ENCODE measurements around the gene NEURL1. TPM values are rescaled to one million over a fixed set of nuclear protein-coding genes. Genes with fewer than 3 reads are reported as not detected.

Gene NEURL1
- total and polyA plus RNA-seq, 2 experiments from 2014 or later, result 2.3 to 4.6 TPM

- 96% methylated on average over 8 of the region's 8 CpGs for WGBS (ENCODE audit: low lambda C conversion rate, missing lambda C conversion rate)
- H2AFZ ChIP-seq, result no peak overlapping the region
- no peak overlapping the region for H3K4me3 ChIP-seq
- H3K27me3 ChIP-seq, result no peaks in the 10 kb centered on the region
- H3K27ac ChIP-seq, result no peak overlapping the region
- H3K36me3 ChIP-seq (replicated peaks; ENCODE audit: insufficient read depth, low read depth), result no peaks in the 10 kb centered on the region
- H3K79me2 ChIP-seq, result no peaks in the 10 kb centered on the region
- H3K9me3 ChIP-seq (ENCODE audit: low read depth), result no peaks in the 10 kb centered on the region
- no peak for TF ChIP-seq CTCF (IDR thresholded peaks at IDR 0.05; ENCODE audit: poor library complexity)
- TF ChIP-seq EZH2phosphoT487 (IDR thresholded peaks at IDR 0.05; ENCODE audit: low read depth, severe bottlenecking, unreplicated experiment), result no peak
- no peak for TF ChIP-seq EZH2 (IDR thresholded peaks at IDR 0.05; ENCODE audit: borderline replicate concordance)
- no peak for DNase-seq (ENCODE audit: low spot score)
- H3K9me2 ChIP-seq (replicated peaks; ENCODE audit: insufficient read depth), result no peaks in the 10 kb centered on the region
- H3K4me1 ChIP-seq (ENCODE audit: insufficient read depth), result peaks cover under 1% of the 10 kb centered on the region
- H3K4me2 ChIP-seq, result no peak overlapping the region
- no peaks in the 10 kb centered on the region for H4K20me1 ChIP-seq (ENCODE audit: insufficient read depth, poor library complexity, severe bottlenecking)
These were observed 116.0 kb downstream of the NEURL1 start for GRCh38 chr10:103609231-103610082.

- WGBS (ENCODE audit: low lambda C conversion rate, missing lambda C conversion rate), result 79% methylated on average over 2 of the region's 2 CpGs
- Histone ChIP-seq H3K27ac (no peak overlapping the region), H3K4me2 (no peak overlapping the region), H3K4me3 (no peak overlapping the region), H3K36me3 (replicated peaks; ENCODE audit: insufficient read depth, low read depth) (no peaks in the 10 kb centered on the region), H3K27me3 (no peaks in the 10 kb centered on the region), H4K20me1 (ENCODE audit: insufficient read depth, poor library complexity, severe bottlenecking) (no peaks in the 10 kb centered on the region), H2AFZ (no peak overlapping the region), H3K4me1 (ENCODE audit: insufficient read depth) (peaks cover 6% of the 10 kb centered on the region), H3K79me2 (no peaks in the 10 kb centered on the region), H3K9me3 (ENCODE audit: low read depth) (no peaks in the 10 kb centered on the region), H3K9me2 (replicated peaks; ENCODE audit: insufficient read depth) (no peaks in the 10 kb centered on the region)
- DNase-seq (ENCODE audit: low spot score), result no peak
- TF ChIP-seq EZH2 (IDR thresholded peaks at IDR 0.05; ENCODE audit: borderline replicate concordance), result no peak
- no peak for TF ChIP-seq EZH2phosphoT487 (IDR thresholded peaks at IDR 0.05; ENCODE audit: low read depth, severe bottlenecking, unreplicated experiment)
These were observed 116.6 kb downstream of the NEURL1 start for GRCh38 chr10:103610083-103610472.

GRCh38 chr10:103610921-103611511 lies 117.5 kb downstream of the NEURL1 start:
- no peak overlapping the region for H3K4me2 ChIP-seq
- peaks cover 13% of the 10 kb centered on the region for H3K4me1 ChIP-seq (ENCODE audit: insufficient read depth)
- H3K79me2 ChIP-seq, result no peaks in the 10 kb centered on the region
- no peak for TF ChIP-seq EZH2 (IDR thresholded peaks at IDR 0.05; ENCODE audit: borderline replicate concordance)
- H3K27ac ChIP-seq, result no peak overlapping the region
- no peaks in the 10 kb centered on the region for H3K27me3 ChIP-seq
- no peaks in the 10 kb centered on the region for H3K36me3 ChIP-seq (replicated peaks; ENCODE audit: insufficient read depth, low read depth)
- H4K20me1 ChIP-seq (ENCODE audit: insufficient read depth, poor library complexity, severe bottlenecking), result no peaks in the 10 kb centered on the region
- H2AFZ ChIP-seq, result no peak overlapping the region
- no peak overlapping the region for H3K4me3 ChIP-seq
- 84% methylated on average over 9 of the region's 9 CpGs for WGBS (ENCODE audit: low lambda C conversion rate, missing lambda C conversion rate)
- no peaks in the 10 kb centered on the region for H3K9me3 ChIP-seq (ENCODE audit: low read depth)
- no peak for DNase-seq (ENCODE audit: low spot score)
- no peaks in the 10 kb centered on the region for H3K9me2 ChIP-seq (replicated peaks; ENCODE audit: insufficient read depth)

GRCh38 chr10:103612462-103613365 lies 119.2 kb downstream of the NEURL1 start:
- Histone ChIP-seq H4K20me1 (ENCODE audit: insufficient read depth, poor library complexity, severe bottlenecking) (no peaks in the 10 kb centered on the region), H3K9me3 (ENCODE audit: low read depth) (no peaks in the 10 kb centered on the region), H3K79me2 (no peaks in the 10 kb centered on the region), H3K4me3 (no peak overlapping the region), H3K27ac (no peak overlapping the region), H3K4me1 (ENCODE audit: insufficient read depth) (peaks cover 28% of the 10 kb centered on the region), H3K27me3 (no peaks in the 10 kb centered on the region), H3K9me2 (replicated peaks; ENCODE audit: insufficient read depth) (no peaks in the 10 kb centered on the region), H3K4me2 (no peak overlapping the region), H3K36me3 (replicated peaks; ENCODE audit: insufficient read depth, low read depth) (no peaks in the 10 kb centered on the region), H2AFZ (no peak overlapping the region)
- TF ChIP-seq CTCF (IDR thresholded peaks at IDR 0.05; ENCODE audit: poor library complexity), result no peak
- no peak for TF ChIP-seq EZH2 (IDR thresholded peaks at IDR 0.05; ENCODE audit: borderline replicate concordance)
- TF ChIP-seq EZH2phosphoT487 (IDR thresholded peaks at IDR 0.05; ENCODE audit: low read depth, severe bottlenecking, unreplicated experiment), result no peak
- DNase-seq (ENCODE audit: low spot score), result no peak
- 92% methylated on average over 17 of the region's 17 CpGs for WGBS (ENCODE audit: low lambda C conversion rate, missing lambda C conversion rate)

Data from hepatocyte (in vitro differentiated cells).